ENCODE results near the gene JARID2.

- TF ChIP-seq CTCF (conservative IDR thresholded peaks at IDR 0.05; ENCODE audit: low read depth, low read length): no peak
- TF ChIP-seq POLR2A (IDR thresholded peaks at IDR 0.05; ENCODE audit: low read depth, low read length): no peak
- no peak for TF ChIP-seq SMC3 (IDR thresholded peaks at IDR 0.05; ENCODE audit: low read depth, low read length)
- TF ChIP-seq CEBPB (IDR thresholded peaks at IDR 0.05; ENCODE audit: low read depth, low read length): no peak
Observed at GRCh38 chr6:15290067-15290680, 44.3 kb downstream of the JARID2 start.
